Panc1 (cell line): Measurements from ENCODE around the gene GNRHR. TPM values are rescaled to one million over a fixed set of nuclear protein-coding genes. Genes with fewer than 3 reads are reported as not detected.

Source experiments
- ATAC-seq: fragments of 200-7000 bp; cut with Tn5 transposase; 2 replicates; pipeline ENCODE4 v1.9.1; 2020; ENCODE audit warnings: mild to moderate bottlenecking, moderate library complexity
- BruUV-seq: library from RNA; stranded (reverse); fragments of 400-500 nt; replicated peaks from 2 replicates; lab custom pipeline; 2021; lab: Mats Ljungman, UMichigan
- CTCF ChIA-PET: fragments of 300-600 bp; sonication (Branson Sonifier 250); formaldehyde crosslinking; loops from one replicate; lab custom pipeline; 2022; ENCODE audit warnings: antibody characterized with exemption; lab: Charles Lee
- POLR2A ChIA-PET: fragments of 300-600 bp; sonication (Branson Sonifier 250); formaldehyde crosslinking; loops from one replicate; lab custom pipeline; 2022; ENCODE audit warnings: antibody characterized with exemption; lab: Charles Lee
- DNase-seq: peaks from one replicate; pipeline ENCODE4 v3.0.0-alpha.2; 2010; ENCODE audit warnings: low read depth, low spot score
- H3K27ac ChIP-seq: 2 replicates; pipeline ENCODE4 v1.5.1; 2011; ENCODE audit warnings: mild to moderate bottlenecking, low read length, inconsistent platforms
- H3K27me3 ChIP-seq: fragments of 200-500 bp; sonication (Bioruptor generic); 2 replicates; pipeline ENCODE4 v1.6.0; 2014; ENCODE audit warnings: low read length, inconsistent platforms; ENCODE audit not compliant: control insufficient read depth, insufficient read depth
- H3K36me3 ChIP-seq: fragments of 200-500 bp; sonication (Bioruptor generic); 2 replicates; pipeline ENCODE4 v1.5.1; 2014; ENCODE audit warnings: inconsistent platforms, mild to moderate bottlenecking, low read length, moderate library complexity; ENCODE audit not compliant: control insufficient read depth, insufficient read depth
- H3K4me1 ChIP-seq: 2 replicates; pipeline ENCODE4 v1.5.1; 2011; ENCODE audit warnings: inconsistent platforms, mild to moderate bottlenecking, low read length, moderate library complexity; ENCODE audit not compliant: control insufficient read depth, insufficient read depth
- H3K4me3 ChIP-seq, 2 experiments: 2 replicates each; pipeline ENCODE4 v1.5.1; 2011 to 2012; ENCODE audit warnings: low read depth in 2 of 2, low read length in 2 of 2, mild to moderate bottlenecking in 2 of 2, inconsistent platforms in 1 of 2, moderate library complexity in 1 of 2
- H3K9me3 ChIP-seq: fragments of 200-500 bp; sonication (Bioruptor generic); 2 replicates; pipeline ENCODE4 v1.5.1; 2014; ENCODE audit warnings: low read depth, mild to moderate bottlenecking, inconsistent platforms, low read length, moderate library complexity; ENCODE audit not compliant: control insufficient read depth, insufficient read depth
- POLR2AphosphoS5 ChIP-seq: IDR thresholded peaks from 2 replicates; pipeline ENCODE4 v1.6.1; 2012; ENCODE audit warnings: mild to moderate bottlenecking, low read depth, low read length, moderate library complexity
- SIN3A ChIP-seq: IDR thresholded peaks from 2 replicates; pipeline ENCODE4 v1.6.1; 2012; ENCODE audit warnings: low read depth, mild to moderate bottlenecking, low read length, moderate library complexity, borderline replicate concordance; ENCODE audit not compliant: insufficient read depth
- TCF7L2 ChIP-seq: IDR thresholded peaks from 2 replicates; pipeline ENCODE4 v1.6.1; 2011; ENCODE audit warnings: mild to moderate bottlenecking, low read depth, low read length, inconsistent platforms
- in situ Hi-C: cut with HindIII; loops from 2 replicates; pipeline ENCODE4 v1.10.0; 2016; ENCODE audit warnings: low sequenced_read_pairs, low pct_unique_long_range_greater_than_20kb
- intact Hi-C: fragments of 100-400 bp; cut with micrococcal nuclease; formaldehyde crosslinking; loops from one replicate; pipeline ENCODE4 v1.10.0; 2022; ENCODE audit not compliant: unreplicated experiment
- total RNA-seq: library from RNA; stranded (reverse); gene quantifications from one replicate; pipeline ENCODE4 v1.2.1, GENCODE V29; 2021; ENCODE audit not compliant: unreplicated experiment
- TF ChIP-seq, protein P1 (sequence below), 2 experiments: IDR thresholded peaks; 2 replicates each; pipeline ENCODE4 v1.6.1; 2011 to 2012; ENCODE audit warnings: low read depth in 2 of 2, control low read depth in 1 of 2, low read length in 1 of 2, mild to moderate bottlenecking in 1 of 2, moderate library complexity in 1 of 2; ENCODE audit not compliant: insufficient read depth in 1 of 2
- TF ChIP-seq, protein P2 (sequence below): fragments of 450-650 bp; IDR thresholded peaks from 2 replicates; pipeline ENCODE4 v1.5.1; 2017; ENCODE audit warnings: mild to moderate bottlenecking

GNRHR gene
- total RNA-seq, 1 experiment from 2014 or later = not detected

DNA sequence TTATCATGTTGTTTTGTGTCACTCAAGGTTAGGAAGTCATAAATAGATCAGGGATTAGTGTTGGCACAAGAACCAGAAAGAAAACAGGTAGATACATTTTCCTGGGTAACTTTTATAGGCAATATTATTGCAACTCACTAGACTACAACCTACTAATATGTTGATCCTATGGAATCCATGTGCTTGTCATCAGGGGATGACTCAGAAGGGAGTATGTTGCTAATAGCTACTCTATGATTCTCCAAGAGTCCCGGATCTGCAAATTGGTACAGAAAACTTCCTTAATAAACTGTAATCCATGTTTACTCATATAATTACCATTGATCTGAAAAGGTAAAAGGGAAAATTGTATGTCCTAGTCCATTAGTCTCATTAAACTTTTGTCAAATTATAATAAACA, 11.7 kb upstream of the GNRHR start:
- no peak overlapping the region for H3K27ac ChIP-seq
- ChIA-PET CTCF (no interaction called here), POLR2A (no interaction called here)
- intact Hi-C loops = no loop called here
- no peaks in the 10 kb centered on the region for H3K27me3 ChIP-seq
- no peak overlapping the region for H3K4me3 ChIP-seq
- H3K9me3 ChIP-seq = no peaks in the 10 kb centered on the region
- no peak for ATAC-seq
- DNase-seq = no peak
- BruUV-seq = no TSS peak
- no peaks in the 10 kb centered on the region for H3K36me3 ChIP-seq
- TF ChIP-seq SIN3A = no peak
- no peak for TF ChIP-seq TCF7L2
- TF ChIP-seq, protein P1, sequence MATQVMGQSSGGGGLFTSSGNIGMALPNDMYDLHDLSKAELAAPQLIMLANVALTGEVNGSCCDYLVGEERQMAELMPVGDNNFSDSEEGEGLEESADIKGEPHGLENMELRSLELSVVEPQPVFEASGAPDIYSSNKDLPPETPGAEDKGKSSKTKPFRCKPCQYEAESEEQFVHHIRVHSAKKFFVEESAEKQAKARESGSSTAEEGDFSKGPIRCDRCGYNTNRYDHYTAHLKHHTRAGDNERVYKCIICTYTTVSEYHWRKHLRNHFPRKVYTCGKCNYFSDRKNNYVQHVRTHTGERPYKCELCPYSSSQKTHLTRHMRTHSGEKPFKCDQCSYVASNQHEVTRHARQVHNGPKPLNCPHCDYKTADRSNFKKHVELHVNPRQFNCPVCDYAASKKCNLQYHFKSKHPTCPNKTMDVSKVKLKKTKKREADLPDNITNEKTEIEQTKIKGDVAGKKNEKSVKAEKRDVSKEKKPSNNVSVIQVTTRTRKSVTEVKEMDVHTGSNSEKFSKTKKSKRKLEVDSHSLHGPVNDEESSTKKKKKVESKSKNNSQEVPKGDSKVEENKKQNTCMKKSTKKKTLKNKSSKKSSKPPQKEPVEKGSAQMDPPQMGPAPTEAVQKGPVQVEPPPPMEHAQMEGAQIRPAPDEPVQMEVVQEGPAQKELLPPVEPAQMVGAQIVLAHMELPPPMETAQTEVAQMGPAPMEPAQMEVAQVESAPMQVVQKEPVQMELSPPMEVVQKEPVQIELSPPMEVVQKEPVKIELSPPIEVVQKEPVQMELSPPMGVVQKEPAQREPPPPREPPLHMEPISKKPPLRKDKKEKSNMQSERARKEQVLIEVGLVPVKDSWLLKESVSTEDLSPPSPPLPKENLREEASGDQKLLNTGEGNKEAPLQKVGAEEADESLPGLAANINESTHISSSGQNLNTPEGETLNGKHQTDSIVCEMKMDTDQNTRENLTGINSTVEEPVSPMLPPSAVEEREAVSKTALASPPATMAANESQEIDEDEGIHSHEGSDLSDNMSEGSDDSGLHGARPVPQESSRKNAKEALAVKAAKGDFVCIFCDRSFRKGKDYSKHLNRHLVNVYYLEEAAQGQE (IDR thresholded peaks at IDR 0.05; ENCODE audit: insufficient read depth in 1 of 2, low read depth in 2 of 2, low read length in 1 of 2) = no peak
- TF ChIP-seq POLR2AphosphoS5 = no peak
- TF ChIP-seq, protein P2, sequence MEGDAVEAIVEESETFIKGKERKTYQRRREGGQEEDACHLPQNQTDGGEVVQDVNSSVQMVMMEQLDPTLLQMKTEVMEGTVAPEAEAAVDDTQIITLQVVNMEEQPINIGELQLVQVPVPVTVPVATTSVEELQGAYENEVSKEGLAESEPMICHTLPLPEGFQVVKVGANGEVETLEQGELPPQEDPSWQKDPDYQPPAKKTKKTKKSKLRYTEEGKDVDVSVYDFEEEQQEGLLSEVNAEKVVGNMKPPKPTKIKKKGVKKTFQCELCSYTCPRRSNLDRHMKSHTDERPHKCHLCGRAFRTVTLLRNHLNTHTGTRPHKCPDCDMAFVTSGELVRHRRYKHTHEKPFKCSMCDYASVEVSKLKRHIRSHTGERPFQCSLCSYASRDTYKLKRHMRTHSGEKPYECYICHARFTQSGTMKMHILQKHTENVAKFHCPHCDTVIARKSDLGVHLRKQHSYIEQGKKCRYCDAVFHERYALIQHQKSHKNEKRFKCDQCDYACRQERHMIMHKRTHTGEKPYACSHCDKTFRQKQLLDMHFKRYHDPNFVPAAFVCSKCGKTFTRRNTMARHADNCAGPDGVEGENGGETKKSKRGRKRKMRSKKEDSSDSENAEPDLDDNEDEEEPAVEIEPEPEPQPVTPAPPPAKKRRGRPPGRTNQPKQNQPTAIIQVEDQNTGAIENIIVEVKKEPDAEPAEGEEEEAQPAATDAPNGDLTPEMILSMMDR = no peak
- in situ Hi-C loops = no loop called here
- H3K4me1 ChIP-seq = no peaks in the 10 kb centered on the region

DNA sequence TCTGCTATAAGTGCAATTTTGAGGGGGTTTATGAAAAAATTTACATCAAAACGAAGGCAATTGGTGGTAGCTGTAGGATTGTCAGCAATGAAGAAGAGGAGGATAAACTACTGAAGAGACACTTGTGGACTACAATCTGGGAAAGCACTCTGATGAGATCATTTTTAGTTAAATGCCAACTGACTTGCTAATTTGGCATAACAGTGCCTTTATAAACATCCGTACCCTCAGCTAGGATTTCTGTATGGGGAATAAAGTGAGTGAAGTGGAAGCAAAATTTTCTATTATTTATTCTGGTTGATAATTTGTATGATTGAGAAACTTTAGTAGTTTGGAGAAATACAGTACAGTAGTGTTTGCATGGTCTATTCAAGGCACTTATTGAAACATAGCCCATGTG, 11.2 kb upstream of the GNRHR start:
- CTCF ChIA-PET = no interaction called here
- ATAC-seq = no peak
- Histone ChIP-seq H3K9me3 (no peaks in the 10 kb centered on the region), H3K27me3 (no peaks in the 10 kb centered on the region), H3K27ac (no peak overlapping the region), H3K4me1 (no peaks in the 10 kb centered on the region), H3K4me3 (no peak overlapping the region), H3K36me3 (no peaks in the 10 kb centered on the region)
- intact Hi-C loops (no loop called here), in situ Hi-C loops (no loop called here)
- BruUV-seq = no TSS peak
- no peak for DNase-seq
- TF ChIP-seq SIN3A (no peak), TCF7L2 (no peak), POLR2AphosphoS5 (no peak)
- TF ChIP-seq, protein P1 (IDR thresholded peaks at IDR 0.05; ENCODE audit: insufficient read depth in 1 of 2, low read depth in 2 of 2, low read length in 1 of 2) = no peak
- TF ChIP-seq, protein P2 = no peak
- POLR2A ChIA-PET = no interaction called here
